HepG2 (cell line): ENCODE data around the gene KCTD13. TPM values are rescaled to one million over a fixed set of nuclear protein-coding genes. Genes with fewer than 3 reads are reported as not detected.
A peak's percentile ranks its signal among the peaks of the same experiment; 100 is the strongest.

Experiments used
- ATM ChIP-seq: fragments of 450-650 bp; IDR thresholded peaks from 2 replicates; pipeline ENCODE4 v1.7.1; 2017; ENCODE audit warnings: mild to moderate bottlenecking, borderline replicate concordance
- CBX5 ChIP-seq: sonication (generic); formaldehyde crosslinking; IDR thresholded peaks from 2 replicates; pipeline ENCODE4 v1.4.0; 2020; ENCODE audit warnings: missing genetic modification reagents, borderline replicate concordance
- IRF1 ChIP-seq: sonication (generic); formaldehyde crosslinking; IDR thresholded peaks from 2 replicates; pipeline ENCODE4 v1.4.0; 2020; ENCODE audit warnings: low read depth, mild to moderate bottlenecking, missing genetic modification reagents
- MLLT10 ChIP-seq: sonication (generic); formaldehyde crosslinking; IDR thresholded peaks from 2 replicates; pipeline ENCODE4 v1.4.0; 2020; ENCODE audit warnings: missing genetic modification reagents
- NCOA5 ChIP-seq: sonication (generic); formaldehyde crosslinking; IDR thresholded peaks from 2 replicates; pipeline ENCODE4 v1.4.0; 2020; ENCODE audit warnings: missing genetic modification reagents
- NFIB ChIP-seq: sonication (generic); formaldehyde crosslinking; IDR thresholded peaks from 2 replicates; pipeline ENCODE4 v1.9.0; 2021; ENCODE audit warnings: missing genetic modification reagents, mild to moderate bottlenecking, borderline replicate concordance
- POLR2G ChIP-seq: fragments of 200-400 bp; formaldehyde crosslinking; IDR thresholded peaks from 2 replicates; pipeline ENCODE4 v1.6.1; 2018; ENCODE audit warnings: mild to moderate bottlenecking, low read depth, low read length, moderate library complexity
- SMAD1 ChIP-seq: sonication (generic); formaldehyde crosslinking; IDR thresholded peaks from 2 replicates; pipeline ENCODE4 v1.4.0; 2020; ENCODE audit warnings: missing genetic modification reagents, low read depth, mild to moderate bottlenecking, borderline replicate concordance
- SMAD9 ChIP-seq: sonication (generic); formaldehyde crosslinking; IDR thresholded peaks from 2 replicates; pipeline ENCODE4 v1.5.1; 2020; ENCODE audit warnings: mild to moderate bottlenecking, missing genetic modification reagents
- YEATS4 ChIP-seq: sonication (generic); formaldehyde crosslinking; IDR thresholded peaks from 2 replicates; pipeline ENCODE4 v1.4.0; 2020; ENCODE audit warnings: missing genetic modification reagents, borderline replicate concordance
- ZHX1 ChIP-seq: sonication (generic); formaldehyde crosslinking; IDR thresholded peaks from 2 replicates; pipeline ENCODE4 v1.8.1; 2022; ENCODE audit warnings: low read depth, mild to moderate bottlenecking, missing genetic modification reagents
- ZNF552 ChIP-seq: sonication (generic); formaldehyde crosslinking; IDR thresholded peaks from 2 replicates; pipeline ENCODE4 v1.9.0; 2022; ENCODE audit warnings: missing genetic modification reagents, mild to moderate bottlenecking, borderline replicate concordance
- ZZZ3 ChIP-seq: sonication (generic); formaldehyde crosslinking; IDR thresholded peaks from 2 replicates; pipeline ENCODE4 v1.4.0; 2020; ENCODE audit warnings: missing genetic modification reagents, mild to moderate bottlenecking, borderline replicate concordance
- polyA plus RNA-seq, 8 experiments: library from polyadenylated mRNA; depleted of rRNA in 3 of 8; stranded (reverse) in 7 of 8; unstranded in 1 of 8; fragments of >200 nt; fragmentation: Illumina TruSeq in 4 of 8; extraction: Trizol in 4 of 8; gene quantifications; 2 replicates each; pipeline versions ENCODE4 v1.2.1 to v1.2.3, GENCODE V29; 2011 to 2016; ENCODE audit warnings: low read depth in 4 of 8, missing spikeins in 1 of 8, mixed read lengths in 1 of 8; ENCODE audit not compliant: insufficient read depth in 1 of 8
- total RNA-seq, 5 experiments: library from RNA; depleted of rRNA; stranded (reverse); fragments of >200 nt; fragmentation: Illumina TruSeq; extraction: Trizol; gene quantifications; 2 replicates each; pipeline ENCODE4 v1.2.3, GENCODE V29; 2016; ENCODE audit warnings: low read depth in 1 of 5
- TF ChIP-seq, protein P1 (sequence below): sonication (generic); formaldehyde crosslinking; IDR thresholded peaks from 2 replicates; pipeline ENCODE4 v1.4.0; 2020; ENCODE audit warnings: missing genetic modification reagents
- TF ChIP-seq, protein P2 (sequence below): sonication (generic); formaldehyde crosslinking; conservative IDR thresholded peaks from 2 replicates; pipeline ENCODE4 v1.4.0; 2020; ENCODE audit warnings: missing genetic modification reagents

The KCTD13 gene
- total and polyA plus RNA-seq, 2 of the 13 experiments (the other 11 are each of a cell fraction or from before 2014, with no cell fraction given): 6.3 to 14.7 TPM

DNA sequence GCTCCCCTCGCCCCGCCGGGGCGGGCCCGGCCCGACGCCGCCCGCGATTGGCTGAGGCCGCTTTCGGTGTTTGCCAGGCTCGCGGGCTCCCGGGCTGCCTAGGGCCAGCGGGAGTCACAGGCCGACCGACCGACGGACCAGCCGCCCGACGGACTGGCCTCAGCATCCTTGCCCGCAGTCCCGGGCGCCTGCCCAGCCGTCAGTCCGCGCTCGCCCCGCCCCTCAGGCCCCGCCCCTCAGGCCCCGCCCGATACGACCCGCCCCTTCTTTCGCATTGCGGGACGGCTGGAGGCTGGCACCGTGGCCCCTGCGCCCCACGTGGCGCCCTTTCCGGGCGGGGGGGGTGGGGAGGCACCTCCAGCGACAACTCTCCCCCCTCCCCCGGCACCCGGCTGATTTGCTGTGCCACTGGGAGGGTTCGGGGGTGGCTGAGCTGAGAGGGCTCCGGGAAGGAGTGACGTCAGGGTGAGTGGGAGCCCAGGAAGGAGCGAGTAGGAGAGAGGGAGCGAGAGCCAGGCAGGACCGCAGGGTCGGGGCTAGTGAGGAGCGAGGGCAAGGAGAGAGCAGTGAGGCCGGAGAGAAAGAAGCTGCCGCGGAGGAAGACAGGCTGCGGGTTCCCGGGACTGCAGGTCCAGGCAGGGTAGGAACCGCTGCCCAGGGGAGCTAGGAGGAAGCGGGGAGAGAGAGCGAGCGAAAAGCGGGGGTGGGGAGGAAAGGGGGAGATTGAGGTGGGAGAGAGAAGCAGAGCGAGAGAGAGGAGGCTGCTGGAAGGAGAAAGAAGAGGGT lies 25.7 kb downstream of the KCTD13 start, which contains the start of gene ASPHD1 (continued):
- TF ChIP-seq, protein P1, sequence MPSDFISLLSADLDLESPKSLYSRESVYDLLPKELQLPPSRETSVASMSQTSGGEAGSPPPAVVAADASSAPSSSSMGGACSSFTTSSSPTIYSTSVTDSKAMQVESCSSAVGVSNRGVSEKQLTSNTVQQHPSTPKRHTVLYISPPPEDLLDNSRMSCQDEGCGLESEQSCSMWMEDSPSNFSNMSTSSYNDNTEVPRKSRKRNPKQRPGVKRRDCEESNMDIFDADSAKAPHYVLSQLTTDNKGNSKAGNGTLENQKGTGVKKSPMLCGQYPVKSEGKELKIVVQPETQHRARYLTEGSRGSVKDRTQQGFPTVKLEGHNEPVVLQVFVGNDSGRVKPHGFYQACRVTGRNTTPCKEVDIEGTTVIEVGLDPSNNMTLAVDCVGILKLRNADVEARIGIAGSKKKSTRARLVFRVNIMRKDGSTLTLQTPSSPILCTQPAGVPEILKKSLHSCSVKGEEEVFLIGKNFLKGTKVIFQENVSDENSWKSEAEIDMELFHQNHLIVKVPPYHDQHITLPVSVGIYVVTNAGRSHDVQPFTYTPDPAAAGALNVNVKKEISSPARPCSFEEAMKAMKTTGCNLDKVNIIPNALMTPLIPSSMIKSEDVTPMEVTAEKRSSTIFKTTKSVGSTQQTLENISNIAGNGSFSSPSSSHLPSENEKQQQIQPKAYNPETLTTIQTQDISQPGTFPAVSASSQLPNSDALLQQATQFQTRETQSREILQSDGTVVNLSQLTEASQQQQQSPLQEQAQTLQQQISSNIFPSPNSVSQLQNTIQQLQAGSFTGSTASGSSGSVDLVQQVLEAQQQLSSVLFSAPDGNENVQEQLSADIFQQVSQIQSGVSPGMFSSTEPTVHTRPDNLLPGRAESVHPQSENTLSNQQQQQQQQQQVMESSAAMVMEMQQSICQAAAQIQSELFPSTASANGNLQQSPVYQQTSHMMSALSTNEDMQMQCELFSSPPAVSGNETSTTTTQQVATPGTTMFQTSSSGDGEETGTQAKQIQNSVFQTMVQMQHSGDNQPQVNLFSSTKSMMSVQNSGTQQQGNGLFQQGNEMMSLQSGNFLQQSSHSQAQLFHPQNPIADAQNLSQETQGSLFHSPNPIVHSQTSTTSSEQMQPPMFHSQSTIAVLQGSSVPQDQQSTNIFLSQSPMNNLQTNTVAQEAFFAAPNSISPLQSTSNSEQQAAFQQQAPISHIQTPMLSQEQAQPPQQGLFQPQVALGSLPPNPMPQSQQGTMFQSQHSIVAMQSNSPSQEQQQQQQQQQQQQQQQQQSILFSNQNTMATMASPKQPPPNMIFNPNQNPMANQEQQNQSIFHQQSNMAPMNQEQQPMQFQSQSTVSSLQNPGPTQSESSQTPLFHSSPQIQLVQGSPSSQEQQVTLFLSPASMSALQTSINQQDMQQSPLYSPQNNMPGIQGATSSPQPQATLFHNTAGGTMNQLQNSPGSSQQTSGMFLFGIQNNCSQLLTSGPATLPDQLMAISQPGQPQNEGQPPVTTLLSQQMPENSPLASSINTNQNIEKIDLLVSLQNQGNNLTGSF (CRISPR knock-in tag): no peak
- TF ChIP-seq, protein P2, sequence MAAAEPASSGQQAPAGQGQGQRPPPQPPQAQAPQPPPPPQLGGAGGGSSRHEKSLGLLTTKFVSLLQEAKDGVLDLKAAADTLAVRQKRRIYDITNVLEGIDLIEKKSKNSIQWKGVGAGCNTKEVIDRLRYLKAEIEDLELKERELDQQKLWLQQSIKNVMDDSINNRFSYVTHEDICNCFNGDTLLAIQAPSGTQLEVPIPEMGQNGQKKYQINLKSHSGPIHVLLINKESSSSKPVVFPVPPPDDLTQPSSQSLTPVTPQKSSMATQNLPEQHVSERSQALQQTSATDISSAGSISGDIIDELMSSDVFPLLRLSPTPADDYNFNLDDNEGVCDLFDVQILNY: no peak; the same call in 1 of the 2 replicates
- no peak for TF ChIP-seq MLLT10 (CRISPR knock-in tag)
- peak; percentile 67 for TF ChIP-seq ZNF552
- TF ChIP-seq POLR2G: peak; percentile 73
- no peak for TF ChIP-seq SMAD9 (CRISPR knock-in tag)
- peak; percentile 87 for TF ChIP-seq SMAD1 (CRISPR knock-in tag)
- peak; percentile 91; the same call in 1 of the 2 replicates for TF ChIP-seq YEATS4 (CRISPR knock-in tag)
- TF ChIP-seq IRF1 (CRISPR knock-in tag): 0 out of 2 replicates have a peak, but pooled peaks have one; percentile 59
- TF ChIP-seq ZHX1 (CRISPR knock-in tag): no peak
- TF ChIP-seq ZZZ3 (CRISPR knock-in tag): no peak
- peak; percentile 48; the same call in 1 of the 2 replicates for TF ChIP-seq CBX5 (CRISPR knock-in tag)
- TF ChIP-seq NCOA5 (CRISPR knock-in tag): no peak
- TF ChIP-seq ATM: no peak
- no peak for TF ChIP-seq NFIB (CRISPR knock-in tag)
